ENCODE results near the gene NUP205.

DNA sequence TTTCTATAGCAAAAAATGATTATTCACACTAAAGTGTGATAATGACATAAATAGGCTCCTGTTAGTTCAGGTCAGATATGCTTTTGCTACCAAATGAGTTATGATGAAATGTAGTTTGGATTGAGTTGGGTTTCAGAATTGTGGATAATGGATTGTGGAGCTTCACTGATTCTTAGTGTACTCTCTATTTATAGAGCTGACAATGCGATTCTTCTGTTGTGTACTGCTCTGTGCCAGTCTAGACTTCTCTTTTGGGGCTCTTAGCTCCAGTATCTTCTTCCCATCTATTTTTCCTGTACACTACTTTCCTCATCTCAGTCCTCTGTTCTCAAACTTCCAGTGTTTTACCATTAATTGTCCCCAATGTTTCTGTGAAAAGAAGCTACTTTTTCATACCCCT, 112.1 kb downstream of the NUP205 start:
- TF ChIP-seq EZH2 (IDR thresholded peaks at IDR 0.05) (no peak), POLR2AphosphoS5 (IDR thresholded peaks at IDR 0.05; ENCODE audit: borderline replicate concordance, low read depth, low read length) (no peak), FOXP2 (optimal IDR thresholded peaks at IDR 0.05; ENCODE audit: control extremely low read depth, extremely low read length, insufficient read depth) (no peak)
